HCT116 (cell line): ENCODE results near the gene TMEM82. TPM values are rescaled to one million over a fixed set of nuclear protein-coding genes. Genes with fewer than 3 reads are reported as not detected.
A peak's percentile ranks its signal among the peaks of the same experiment; 100 is the strongest.

Experiments used
- ATAC-seq: fragments of 200-7000 bp; cut with Tn5 transposase; 2 replicates; pipeline ENCODE4 v1.9.1; 2020; ENCODE audit warnings: mild to moderate bottlenecking, moderate library complexity
- BruUV-seq: library from RNA; stranded (reverse); fragments of 400-500 nt; replicated peaks from 2 replicates; lab custom pipeline; 2021; lab: Mats Ljungman, UMichigan
- CTCF ChIA-PET: fragments of 300-600 bp; sonication (Branson Sonifier 250); formaldehyde crosslinking; loops from one replicate; lab custom pipeline; 2021; ENCODE audit warnings: antibody characterized with exemption; lab: Charles Lee
- POLR2A ChIA-PET: fragments of 300-600, 350-600 bp; sonication (Branson Sonifier 250); formaldehyde crosslinking; loops from one replicate; lab custom pipeline; 2021; ENCODE audit warnings: antibody characterized with exemption; lab: Charles Lee
- RAD21 ChIA-PET, 2 experiments: fragments of 300-600 bp; sonication (Branson Sonifier 250); formaldehyde crosslinking; loops; one replicate each; lab custom pipeline; 2023; ENCODE audit warnings: low total read pairs in 2 of 2; ENCODE audit not compliant: uncharacterized antibody in 2 of 2, unreplicated experiment in 2 of 2, low non-redundant PET in 1 of 2; lab: Charles Lee
- DNase-seq: peaks from one replicate; pipeline ENCODE4 v3.0.0-alpha.2; 2010; ENCODE audit warnings: low read depth, low spot score
- H2AFZ ChIP-seq: fragments of 200-600 bp; shearing (Covaris generic), sonication (generic); 2 replicates; pipeline ENCODE4 v1.6.1; 2017; ENCODE audit warnings: low read depth, mixed run types, mixed read lengths, antibody characterized with exemption, low read length; ENCODE audit not compliant: poor library complexity, severe bottlenecking
- H3K27ac ChIP-seq: 2 replicates; pipeline ENCODE4 v1.5.1; 2012; ENCODE audit warnings: low read depth, low read length
- H3K27me3 ChIP-seq: fragments of 200-600 bp; sonication (generic); 2 replicates; pipeline ENCODE4 v1.6.1; 2016; ENCODE audit warnings: mixed run types, low read length, mixed read lengths; ENCODE audit not compliant: insufficient read depth
- H3K36me3 ChIP-seq, 2 experiments: fragments of 200-500 bp in 1 of 2; fragments of 200-600 bp in 1 of 2; sonication (Bioruptor generic) in 1 of 2; sonication (generic) in 1 of 2; 2 replicates each; pipeline versions ENCODE4 v1.5.1 to v1.6.1; 2014 to 2016; ENCODE audit warnings: low read length in 2 of 2, inconsistent platforms in 1 of 2, mixed read lengths in 1 of 2, mixed run types in 1 of 2; ENCODE audit not compliant: insufficient read depth in 2 of 2, control insufficient read depth in 1 of 2
- H3K4me1 ChIP-seq, 2 experiments: fragments of 200-600 bp in 1 of 2; sonication (generic) in 1 of 2; 2 replicates each; pipeline versions ENCODE4 v1.5.1 to v1.6.1; 2012 to 2017; ENCODE audit warnings: low read length in 2 of 2, inconsistent platforms in 1 of 2, mild to moderate bottlenecking in 1 of 2, mixed read lengths in 1 of 2, mixed run types in 1 of 2, moderate library complexity in 1 of 2; ENCODE audit not compliant: insufficient read depth in 2 of 2, control insufficient read depth in 1 of 2
- H3K4me2 ChIP-seq: fragments of 200-600 bp; sonication (generic); 2 replicates; pipeline ENCODE4 v1.6.1; 2017; ENCODE audit warnings: mixed run types, low read length, mixed read lengths
- H3K4me3 ChIP-seq, 2 experiments: fragments of 200-600 bp in 1 of 2; sonication (generic) in 1 of 2; replicated peaks in 1 of 2; 2 replicates each; pipeline ENCODE4 v1.5.1; 2011 to 2016; ENCODE audit warnings: low read length in 2 of 2, control low read depth in 1 of 2, low read depth in 1 of 2, mild to moderate bottlenecking in 1 of 2, mixed read lengths in 1 of 2, mixed run types in 1 of 2
- H3K79me2 ChIP-seq: fragments of 200-600 bp; sonication (generic); 2 replicates; pipeline ENCODE4 v1.6.1; 2017; ENCODE audit warnings: mild to moderate bottlenecking, mixed run types, low read length, moderate library complexity, mixed read lengths; ENCODE audit not compliant: insufficient read depth
- H3K9ac ChIP-seq: fragments of 200-600 bp; sonication (generic); 2 replicates; pipeline ENCODE4 v1.6.1; 2016; ENCODE audit warnings: low read length, mixed read lengths
- H3K9me2 ChIP-seq: fragments of 200-600 bp; sonication (generic), shearing (Covaris generic); 2 replicates; pipeline ENCODE4 v1.6.1; 2017; ENCODE audit warnings: mixed run types, mild to moderate bottlenecking, moderate library complexity; ENCODE audit not compliant: insufficient read depth
- H3K9me3 ChIP-seq, 2 experiments: fragments of 200-500 bp in 1 of 2; fragments of 200-600 bp in 1 of 2; sonication (Bioruptor generic) in 1 of 2; sonication (generic) in 1 of 2; 2 replicates each; pipeline ENCODE4 v1.6.1; 2014 to 2017; ENCODE audit warnings: low read length in 2 of 2, mixed read lengths in 2 of 2, inconsistent platforms in 1 of 2, low read depth in 1 of 2, mild to moderate bottlenecking in 1 of 2, mixed run types in 1 of 2, moderate library complexity in 1 of 2; ENCODE audit not compliant: control insufficient read depth in 1 of 2, insufficient read depth in 1 of 2
- H4K20me1 ChIP-seq: fragments of 200-600 bp; sonication (generic), shearing (Covaris generic); 2 replicates; pipeline ENCODE4 v1.6.1; 2017; ENCODE audit warnings: mixed run types, mild to moderate bottlenecking, moderate library complexity; ENCODE audit not compliant: insufficient read depth
- EZH2 ChIP-seq: fragments of 200-600 bp; sonication (generic); IDR thresholded peaks from 2 replicates; pipeline ENCODE4 v1.6.1; 2017; ENCODE audit warnings: antibody characterized with exemption, mixed run types
- POLR2A ChIP-seq: IDR thresholded peaks from 2 replicates; pipeline ENCODE4 v1.7.0; 2011; ENCODE audit warnings: borderline replicate concordance; ENCODE audit not compliant: insufficient read depth, insufficient read length; ENCODE audit errors: extremely low read depth
- intact Hi-C: fragments of 100-400 bp; cut with micrococcal nuclease; formaldehyde crosslinking; loops from 2 replicates; pipeline ENCODE4 v1.10.0; 2022
- total RNA-seq: library from RNA; stranded (reverse); gene quantifications from one replicate; pipeline ENCODE4 v1.2.1, GENCODE V29; 2021; ENCODE audit not compliant: unreplicated experiment
- TF ChIP-seq, protein P1 (sequence below): IDR thresholded peaks from 2 replicates; pipeline ENCODE4 v1.6.1; 2012; ENCODE audit warnings: low read depth

The TMEM82 gene
- total RNA-seq, 1 experiment from 2014 or later = not detected

DNA sequence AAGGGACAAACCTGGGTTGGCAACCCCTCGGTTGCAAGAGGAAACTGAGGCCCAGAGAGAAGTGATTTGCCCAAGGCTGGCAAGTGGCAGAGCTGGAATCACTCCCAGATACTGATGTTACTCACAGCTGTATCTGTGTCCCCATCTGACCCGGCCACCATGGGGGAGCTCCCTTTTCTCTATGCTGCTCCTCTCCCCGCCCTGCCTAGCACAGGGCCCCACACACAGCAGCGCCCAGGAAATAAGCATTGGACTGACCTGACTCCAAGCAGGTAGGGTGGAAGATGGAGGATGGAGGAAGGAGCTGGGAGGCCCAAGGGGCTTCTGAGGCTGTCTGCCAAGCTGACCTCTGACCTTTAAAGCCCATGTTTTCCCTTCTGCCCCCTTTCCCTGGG, 13.3 kb downstream of the TMEM82 start:
- Histone ChIP-seq H3K36me3 (no peaks in the 10 kb centered on the region), H3K4me3 (no peak overlapping the region), H3K4me1 (peaks cover 3 to 25% of the 10 kb centered on the region in 2 experiments; a peak in 3 of 4 replicates), H3K9me2 (no peaks in the 10 kb centered on the region), H2AFZ (no peak overlapping the region), H3K9ac (no peak overlapping the region), H3K9me3 (no peaks in the 10 kb centered on the region), H4K20me1 (no peaks in the 10 kb centered on the region), H3K27me3 (no peaks in the 10 kb centered on the region), H3K27ac (no peak overlapping the region), H3K79me2 (no peaks in the 10 kb centered on the region), H3K4me2 (0 out of 2 replicates have a peak overlapping the region, but pooled peaks have one; percentile 71)
- CTCF ChIA-PET = interaction anchor here (1.3 kb wide), 1 partner anchor 15 kb away, joined by 3 read pairs; no protein-coding TSS in a partner anchor
- intact Hi-C loops = no loop called here
- RAD21 ChIA-PET = no interaction called here
- POLR2A ChIA-PET = no interaction called here
- ATAC-seq (no peak), DNase-seq (no peak)
- TF ChIP-seq, protein P1, sequence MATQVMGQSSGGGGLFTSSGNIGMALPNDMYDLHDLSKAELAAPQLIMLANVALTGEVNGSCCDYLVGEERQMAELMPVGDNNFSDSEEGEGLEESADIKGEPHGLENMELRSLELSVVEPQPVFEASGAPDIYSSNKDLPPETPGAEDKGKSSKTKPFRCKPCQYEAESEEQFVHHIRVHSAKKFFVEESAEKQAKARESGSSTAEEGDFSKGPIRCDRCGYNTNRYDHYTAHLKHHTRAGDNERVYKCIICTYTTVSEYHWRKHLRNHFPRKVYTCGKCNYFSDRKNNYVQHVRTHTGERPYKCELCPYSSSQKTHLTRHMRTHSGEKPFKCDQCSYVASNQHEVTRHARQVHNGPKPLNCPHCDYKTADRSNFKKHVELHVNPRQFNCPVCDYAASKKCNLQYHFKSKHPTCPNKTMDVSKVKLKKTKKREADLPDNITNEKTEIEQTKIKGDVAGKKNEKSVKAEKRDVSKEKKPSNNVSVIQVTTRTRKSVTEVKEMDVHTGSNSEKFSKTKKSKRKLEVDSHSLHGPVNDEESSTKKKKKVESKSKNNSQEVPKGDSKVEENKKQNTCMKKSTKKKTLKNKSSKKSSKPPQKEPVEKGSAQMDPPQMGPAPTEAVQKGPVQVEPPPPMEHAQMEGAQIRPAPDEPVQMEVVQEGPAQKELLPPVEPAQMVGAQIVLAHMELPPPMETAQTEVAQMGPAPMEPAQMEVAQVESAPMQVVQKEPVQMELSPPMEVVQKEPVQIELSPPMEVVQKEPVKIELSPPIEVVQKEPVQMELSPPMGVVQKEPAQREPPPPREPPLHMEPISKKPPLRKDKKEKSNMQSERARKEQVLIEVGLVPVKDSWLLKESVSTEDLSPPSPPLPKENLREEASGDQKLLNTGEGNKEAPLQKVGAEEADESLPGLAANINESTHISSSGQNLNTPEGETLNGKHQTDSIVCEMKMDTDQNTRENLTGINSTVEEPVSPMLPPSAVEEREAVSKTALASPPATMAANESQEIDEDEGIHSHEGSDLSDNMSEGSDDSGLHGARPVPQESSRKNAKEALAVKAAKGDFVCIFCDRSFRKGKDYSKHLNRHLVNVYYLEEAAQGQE = no peak
- TF ChIP-seq POLR2A (no peak), EZH2 (no peak)
- no TSS peak for BruUV-seq
